ENCODE data around the gene LSG1.
"Not testable (repeated sequence)": the region's sequence is repeated elsewhere in the genome, so short reads cannot be mapped to it uniquely, and the experiment has no call there.

The LSG1 gene

GRCh38 chr3:194615226-194615625 lies 56.8 kb downstream of the LSG1 start:
- no peak for DNase-seq

DNA sequence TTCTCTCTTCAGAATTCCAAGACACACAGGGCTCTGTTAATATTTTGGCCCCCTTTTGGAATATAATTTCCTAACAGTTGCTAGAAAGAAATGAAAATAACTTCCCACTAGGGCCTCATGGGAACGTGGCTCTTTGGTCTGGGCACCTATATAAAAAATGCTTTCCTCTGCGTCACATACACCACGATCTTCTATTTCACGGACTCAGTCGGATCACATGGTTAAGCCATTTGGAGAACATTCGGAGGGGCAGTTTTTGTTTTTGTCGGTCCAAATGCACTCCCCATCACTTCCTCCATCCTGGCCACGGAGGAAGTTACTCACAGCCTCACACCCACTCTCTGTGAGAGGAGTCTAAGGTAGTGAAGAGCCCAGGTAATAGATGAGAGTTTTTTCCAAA lies 59.8 kb downstream of the LSG1 start:
- no peak for DNase-seq

GRCh38 chr3:194610689-194611088 lies 61.3 kb downstream of the LSG1 start:
- no peak for DNase-seq

DNA sequence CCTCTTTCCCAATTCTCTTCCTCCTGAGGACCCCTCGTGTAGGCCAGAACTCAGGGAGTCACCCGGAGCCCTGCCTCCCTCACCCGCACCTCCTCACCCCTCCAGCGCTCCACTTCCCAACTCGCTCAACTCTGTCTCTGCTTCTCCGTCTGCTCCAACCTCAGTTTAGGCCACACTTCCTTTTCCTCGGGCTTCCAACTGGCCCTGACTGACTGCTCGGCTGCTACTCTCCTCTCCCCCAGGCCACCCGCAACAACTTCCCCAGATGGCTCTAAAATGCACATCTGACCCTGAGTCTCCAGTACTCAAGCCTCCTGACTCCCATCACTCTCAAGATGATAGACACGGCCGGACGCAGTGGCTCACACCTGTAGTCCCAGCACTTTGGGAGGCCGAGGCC lies 62.4 kb downstream of the LSG1 start:
- DNase-seq: no peak

DNA sequence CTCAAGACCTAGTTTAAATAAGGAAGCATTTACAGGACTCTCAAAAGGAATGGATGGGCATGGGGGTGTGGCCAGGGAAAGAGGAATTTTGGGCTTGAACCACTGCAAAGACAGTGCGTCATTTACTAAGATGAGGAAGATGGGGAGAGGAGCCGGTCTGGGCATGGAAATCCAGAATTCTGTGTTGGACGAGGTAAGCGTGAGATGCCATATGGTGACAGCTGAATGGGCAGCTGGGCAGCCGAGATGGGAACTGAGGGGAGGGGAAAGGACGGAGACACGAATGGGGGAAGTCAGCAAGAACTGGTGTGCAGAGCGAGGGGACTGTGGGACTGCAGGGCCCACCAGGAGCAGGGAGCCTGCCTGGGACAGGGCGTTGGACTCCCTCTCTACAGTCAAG lies 63.0 kb downstream of the LSG1 start:
- no peak for DNase-seq

DNA sequence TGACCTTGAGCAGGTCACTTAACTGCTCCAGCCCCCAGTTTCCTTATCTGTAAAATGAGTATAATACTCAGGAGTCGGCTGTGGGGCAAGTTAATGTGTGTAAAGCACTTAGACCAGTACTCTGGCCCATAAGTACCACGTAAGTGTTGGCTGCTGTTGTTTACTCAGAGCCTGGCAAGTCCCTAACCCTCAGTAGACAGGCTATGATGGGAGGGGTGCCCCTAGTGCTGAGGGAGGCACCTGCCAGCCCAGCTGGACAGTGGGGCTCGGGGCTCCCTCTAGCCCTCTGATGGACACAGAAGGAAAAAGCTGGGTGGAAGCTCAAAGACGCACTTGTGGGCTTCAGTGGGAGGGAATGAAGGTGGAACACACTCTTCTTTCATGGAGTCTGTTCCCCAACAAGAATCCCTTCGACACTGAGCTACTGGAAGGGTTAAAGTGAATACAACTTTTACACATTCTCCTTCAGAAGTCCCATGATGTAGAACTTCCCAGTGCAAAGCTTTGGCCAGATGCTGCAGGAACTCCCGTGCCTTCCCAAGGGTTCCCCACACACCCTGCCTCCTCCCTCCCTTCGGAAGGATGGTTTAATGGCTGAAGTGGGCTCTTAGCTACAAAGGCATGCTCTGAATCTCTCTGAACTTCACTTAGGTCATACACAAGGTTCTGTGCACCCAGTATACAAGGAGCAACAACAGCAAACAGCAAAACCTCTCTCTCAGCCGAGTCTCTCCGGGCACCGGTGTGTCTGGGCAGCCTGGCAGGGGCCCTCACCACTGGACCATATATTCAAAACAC lies 64.2 kb downstream of the LSG1 start:
- no peak for DNase-seq

DNA sequence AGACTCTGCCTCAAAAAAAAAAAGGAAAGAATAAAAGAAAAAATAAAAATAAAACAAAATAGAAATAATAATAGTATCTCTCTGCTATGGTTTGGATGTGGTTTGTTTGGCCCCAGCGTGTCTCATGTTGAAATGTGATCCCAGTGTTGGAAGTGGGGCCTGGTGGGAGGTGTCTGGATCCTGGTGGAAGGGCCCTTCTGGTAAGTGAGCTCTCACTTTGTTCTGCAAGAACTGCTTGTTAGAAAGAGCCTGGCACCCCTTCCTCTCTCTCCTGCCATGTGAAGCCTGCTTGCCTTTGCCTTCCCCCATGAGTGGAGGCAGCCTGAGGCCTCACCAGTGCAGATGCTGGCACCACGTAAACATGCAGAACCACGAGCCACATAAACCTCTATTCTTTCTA lies 65.0 kb downstream of the LSG1 start:
- DNase-seq: no peak

GRCh38 chr3:194606163-194606562 lies 65.8 kb downstream of the LSG1 start:
- no peak for DNase-seq

GRCh38 chr3:194605314-194605713 lies 66.7 kb downstream of the LSG1 start:
- not testable (repeated sequence) for DNase-seq

DNA sequence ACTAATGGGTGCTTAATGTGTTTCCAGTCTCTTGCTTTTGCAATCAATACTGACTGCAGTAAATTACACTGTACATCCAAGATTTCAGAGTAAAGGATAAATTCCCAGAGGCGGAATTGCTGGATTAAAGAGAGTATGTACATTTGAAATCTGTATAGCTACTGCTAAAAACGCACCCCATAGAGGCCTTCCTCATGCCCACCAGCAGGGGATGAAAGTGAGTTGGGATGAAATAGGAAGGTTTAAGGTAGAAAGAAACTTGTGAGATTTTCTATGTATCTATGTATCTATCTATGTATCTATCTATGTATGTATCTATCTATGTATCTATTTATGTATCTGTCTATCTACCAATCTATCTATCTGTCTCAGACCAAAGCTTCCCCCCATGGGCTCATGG lies 67.2 kb downstream of the LSG1 start:
- DNase-seq: no peak

DNA sequence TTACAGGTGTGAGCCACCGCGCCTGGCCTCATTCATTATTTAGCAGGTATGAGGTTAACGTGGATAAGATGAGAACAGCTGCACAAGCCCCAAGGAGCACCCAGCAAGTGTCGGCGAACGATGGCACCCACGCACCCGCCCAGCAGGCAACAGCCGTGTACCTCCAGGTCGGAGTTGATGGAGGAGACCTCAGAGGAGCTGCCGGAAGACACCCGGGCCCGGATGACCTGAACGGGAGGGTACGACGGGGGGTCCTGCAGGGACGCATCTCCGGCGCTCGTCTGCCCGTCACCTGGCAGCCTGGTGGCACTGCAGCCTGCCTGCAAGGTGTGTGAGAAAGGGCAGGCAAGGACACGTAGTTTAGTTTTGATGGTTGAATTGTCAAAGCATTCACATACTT lies 67.9 kb downstream of the LSG1 start:
- DNase-seq: no peak

DNA sequence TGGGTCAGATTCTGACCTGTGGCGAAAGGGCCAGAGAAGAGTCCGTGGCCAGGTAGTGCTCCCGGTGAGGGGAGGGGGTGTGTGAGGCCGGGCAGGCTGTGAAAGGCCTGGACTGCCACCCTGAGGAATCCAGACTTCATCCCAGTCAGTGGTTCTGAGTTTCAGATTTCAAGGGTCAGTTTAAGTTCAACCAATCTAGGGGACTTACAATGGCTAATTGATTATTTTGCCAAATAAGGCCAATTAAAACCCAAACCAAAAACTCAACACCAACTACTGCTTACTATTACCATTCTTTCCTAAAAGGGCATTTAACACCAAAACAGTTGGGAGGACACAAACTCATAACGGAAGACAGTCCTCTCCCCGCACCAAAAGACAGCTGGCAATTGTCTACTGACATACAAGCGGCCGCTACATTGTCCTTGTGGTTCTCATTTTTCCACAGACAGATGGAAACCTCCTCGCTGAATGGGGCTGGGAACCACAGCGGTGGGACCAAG lies 69.3 kb downstream of the LSG1 start:
- no peak for DNase-seq

DNA sequence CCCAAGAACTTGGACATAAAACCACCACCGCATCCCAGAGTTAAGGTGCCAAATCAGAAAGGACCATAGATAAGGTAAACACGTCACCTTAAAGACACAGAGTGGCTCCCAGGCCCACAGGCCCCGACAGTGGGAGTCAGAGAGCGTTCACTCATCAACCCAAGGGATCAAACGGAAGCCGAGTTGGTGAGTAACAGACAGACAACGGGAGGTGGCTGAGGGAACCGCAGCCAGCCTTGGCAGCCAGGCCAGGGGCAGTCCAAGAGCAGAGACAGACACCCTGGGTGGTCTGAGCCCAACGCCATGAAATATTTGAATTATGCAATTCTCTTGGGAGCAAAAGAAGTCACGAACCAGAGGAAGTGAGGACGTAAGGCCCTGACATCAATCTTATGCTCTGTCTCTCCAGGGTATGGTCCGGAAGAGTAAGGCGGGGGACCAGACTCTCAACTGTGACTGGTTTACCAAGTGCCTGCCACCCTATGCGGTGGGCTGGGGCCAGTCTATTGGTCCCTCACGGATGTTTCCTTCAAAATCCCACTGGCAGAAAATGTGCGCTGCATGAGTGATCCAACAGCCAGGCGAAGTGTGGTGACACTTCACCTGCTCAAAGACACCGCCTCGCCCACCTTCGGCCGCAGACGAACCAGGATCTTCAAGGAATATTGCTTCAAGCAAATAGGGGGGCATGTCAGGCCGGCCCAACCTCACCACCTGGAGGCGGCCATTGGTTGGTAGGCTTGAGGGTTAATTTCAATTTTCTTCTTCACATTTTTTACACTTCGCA lies 73.0 kb downstream of the LSG1 start:
- DNase-seq: no peak

- no peak for DNase-seq
Measured at GRCh38 chr3:194596906-194597305, 75.1 kb downstream of the LSG1 start.

DNA sequence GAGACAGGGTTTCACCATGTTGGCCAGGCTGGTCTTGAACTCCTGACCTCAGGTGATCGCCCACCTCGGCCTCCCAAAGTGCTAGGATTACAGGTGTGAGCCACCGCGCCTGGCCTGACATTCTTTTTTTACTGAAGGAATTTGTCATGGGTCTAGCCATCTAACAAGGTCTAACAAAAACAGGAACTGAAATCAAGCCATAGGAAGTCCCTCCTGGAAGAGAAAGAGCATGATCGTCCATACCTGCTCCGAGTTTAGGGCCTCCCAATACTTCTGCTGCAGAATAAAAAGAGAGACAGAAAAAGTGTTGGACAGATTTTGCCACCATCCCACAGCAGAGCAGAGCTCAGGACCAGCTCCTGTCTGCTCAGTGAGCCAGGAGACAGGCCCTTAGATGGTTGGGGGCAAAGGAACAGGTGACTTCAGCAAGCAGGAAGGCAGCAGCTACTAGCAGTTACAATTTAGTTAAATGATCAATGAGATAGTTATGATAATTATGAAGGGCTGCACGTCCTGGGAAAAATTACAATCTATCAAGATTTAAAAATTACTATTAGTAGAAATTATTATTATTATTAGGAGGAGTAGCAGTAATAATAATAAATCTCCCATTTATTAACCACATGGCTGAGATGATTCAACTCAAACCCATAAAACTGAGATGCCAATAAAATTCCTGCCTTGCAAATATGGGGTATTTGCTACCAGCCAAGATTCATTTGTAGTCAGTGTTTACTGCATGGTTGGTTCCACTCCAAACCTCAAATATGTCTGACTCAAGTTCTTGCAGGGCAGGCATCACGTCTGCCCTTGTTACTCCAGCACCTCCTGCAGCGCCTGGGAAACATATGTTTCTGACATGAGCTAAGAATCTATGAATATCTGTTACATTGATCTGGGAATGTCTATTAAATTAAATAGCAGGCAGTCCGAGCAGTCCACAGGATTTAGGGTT lies 78.9 kb downstream of the LSG1 start:
- DNase-seq: no peak

Data from NK-92 treated with Interleukin-12 subunit alpha and Interleukin-12 subunit beta, amount 100 ng/mL, for 24 hours (cell line).